ENCODE results near the gene ANO1. TPM values are rescaled to one million over a fixed set of nuclear protein-coding genes. Genes with fewer than 3 reads are reported as not detected.

ANO1 gene
- total and polyA plus RNA-seq, 2 donors (not counting 1 experiment from before 2014, with no cell fraction given): not detected

DNA sequence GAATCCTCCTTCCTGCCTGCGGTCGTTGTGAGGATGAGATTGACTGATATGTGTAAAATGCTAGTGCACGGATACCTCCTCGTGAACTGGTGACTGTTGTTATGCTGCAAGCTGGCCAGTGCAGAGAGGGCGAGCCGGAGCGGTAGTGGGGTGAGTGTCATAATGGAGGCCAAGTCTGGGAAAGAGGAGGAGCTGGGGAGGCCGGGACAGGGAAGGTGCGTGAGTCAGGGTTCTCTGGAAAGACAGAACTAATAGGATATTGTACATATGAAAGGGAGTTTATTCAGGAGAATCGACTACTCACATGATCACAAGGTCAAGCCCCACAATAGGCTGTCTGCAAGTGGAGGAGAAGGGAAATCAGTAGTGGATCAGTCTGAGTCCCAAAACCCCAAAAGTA, 68.2 kb downstream of the ANO1 start:
- Histone ChIP-seq H3K4me3 (ENCODE audit: control extremely low read depth in 1 of 5, extremely low read depth in 1 of 5, insufficient read depth in 1 of 5, low read depth in 2 of 5, low read length in 4 of 5) (no peak overlapping the region), H3K9ac (ENCODE audit: low read length) (no peak overlapping the region), H3K9me3 (ENCODE audit: control extremely low read depth in 1 of 3, control insufficient read depth in 2 of 3, insufficient read depth in 1 of 3, low read length in 2 of 3) (peaks cover 0 to 6% (median 0%) of the 10 kb centered on the region in 3 donors), H3K79me2 (ENCODE audit: control insufficient read depth, insufficient read depth, low read length) (no peaks in the 10 kb centered on the region), H3K36me3 (replicated peaks in 1 of 2; ENCODE audit: control extremely low read depth in 1 of 2, control insufficient read depth in 1 of 2, extremely low read depth in 1 of 2, insufficient read depth in 2 of 2, low read length in 1 of 2) (no peaks in the 10 kb centered on the region), H3K27me3 (replicated peaks in 1 of 4; ENCODE audit: control extremely low read depth in 1 of 4, control insufficient read depth in 3 of 4, insufficient read depth in 4 of 4, low read length in 3 of 4) (peaks cover 0 to 27% (median 1%) of the 10 kb centered on the region in 4 experiments), H2AFZ (ENCODE audit: insufficient read depth, low read depth, low read length, poor library complexity, severe bottlenecking) (no peak overlapping the region), H3K27ac (ENCODE audit: low read length in 2 of 2) (no peak overlapping the region), H3K4me2 (replicated peaks; ENCODE audit: low read depth, low read length, poor library complexity, severe bottlenecking) (no peak overlapping the region), H3K4me1 (ENCODE audit: control insufficient read depth in 2 of 2, insufficient read depth in 2 of 2, low read length in 2 of 2) (no peaks in the 10 kb centered on the region), H4K20me1 (ENCODE audit: control insufficient read depth, insufficient read depth, low read length, poor library complexity, severe bottlenecking) (no peaks in the 10 kb centered on the region)
- ATAC-seq (ENCODE audit: low read depth) (no peak), DNase-seq (no peak)
- POLR2A ChIA-PET: no interaction called here
- TF ChIP-seq CTCF (IDR thresholded peaks at IDR 0.05): no peak
- no peak for TF ChIP-seq EZH2 (IDR thresholded peaks at IDR 0.05; ENCODE audit: borderline replicate concordance, insufficient read depth, low read depth, low read length, poor library complexity, severe bottlenecking)
- CTCF ChIA-PET: no interaction called here
- Mint-ChIP-seq H3K4me1 (no peaks in the 10 kb centered on the region), H3K4me3 (no peak overlapping the region), H3K27me3 (peaks cover 37% of the 10 kb centered on the region), H3K9me3 (ENCODE audit: insufficient read depth) (no peaks in the 10 kb centered on the region), H3K27ac (no peak overlapping the region)
- 67% methylated on average over 8 of the region's 10 CpGs for WGBS (ENCODE audit: insufficient coverage)
- intact Hi-C loops (cut with micrococcal nuclease): no loop called here

DNA sequence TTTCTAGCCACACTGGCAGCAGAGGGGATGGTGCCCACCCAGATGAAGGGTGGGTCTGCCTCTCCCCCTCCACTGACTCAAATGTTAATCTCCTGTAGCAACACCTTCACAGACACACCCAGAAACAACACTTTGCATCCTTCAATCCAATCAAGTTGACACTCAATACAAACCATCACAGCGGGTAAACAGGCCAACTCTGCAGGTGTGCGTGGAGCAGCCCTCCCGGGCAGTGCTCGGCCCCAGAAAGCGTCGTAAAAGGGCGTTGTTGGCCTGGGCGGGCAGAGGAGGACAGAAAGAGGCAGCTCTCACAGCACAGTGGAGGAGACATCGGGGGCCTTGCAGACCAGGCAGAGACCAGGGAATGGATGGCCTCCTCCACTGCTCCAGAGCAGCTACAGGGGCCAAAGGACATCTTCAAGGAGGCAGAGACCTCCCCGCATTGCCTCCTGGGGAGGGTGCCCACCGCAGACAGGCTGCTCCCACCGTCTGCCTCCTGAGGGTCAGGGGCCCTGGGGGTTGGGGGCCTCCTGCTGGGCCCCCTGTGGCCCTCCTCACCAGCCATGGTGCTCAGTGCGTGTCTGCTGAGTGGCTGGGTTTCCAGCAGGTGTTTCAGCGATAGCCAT, 68.9 kb downstream of the ANO1 start:
- Histone ChIP-seq H3K27ac (ENCODE audit: low read length in 2 of 2) (no peak overlapping the region), H3K4me3 (ENCODE audit: control extremely low read depth in 1 of 5, extremely low read depth in 1 of 5, insufficient read depth in 1 of 5, low read depth in 2 of 5, low read length in 4 of 5) (no peak overlapping the region), H2AFZ (ENCODE audit: insufficient read depth, low read depth, low read length, poor library complexity, severe bottlenecking) (no peak overlapping the region), H3K9ac (ENCODE audit: low read length) (no peak overlapping the region), H3K9me3 (ENCODE audit: control extremely low read depth in 1 of 3, control insufficient read depth in 2 of 3, insufficient read depth in 1 of 3, low read length in 2 of 3) (peaks cover 0 to 6% (median 0%) of the 10 kb centered on the region in 3 donors), H3K27me3 (replicated peaks in 1 of 4; ENCODE audit: control extremely low read depth in 1 of 4, control insufficient read depth in 3 of 4, insufficient read depth in 4 of 4, low read length in 3 of 4) (peaks cover 0 to 22% (median 0%) of the 10 kb centered on the region in 4 experiments), H3K4me1 (ENCODE audit: control insufficient read depth in 2 of 2, insufficient read depth in 2 of 2, low read length in 2 of 2) (no peaks in the 10 kb centered on the region), H4K20me1 (ENCODE audit: control insufficient read depth, insufficient read depth, low read length, poor library complexity, severe bottlenecking) (no peaks in the 10 kb centered on the region), H3K4me2 (replicated peaks; ENCODE audit: low read depth, low read length, poor library complexity, severe bottlenecking) (no peak overlapping the region), H3K79me2 (ENCODE audit: control insufficient read depth, insufficient read depth, low read length) (no peaks in the 10 kb centered on the region), H3K36me3 (replicated peaks in 1 of 2; ENCODE audit: control extremely low read depth in 1 of 2, control insufficient read depth in 1 of 2, extremely low read depth in 1 of 2, insufficient read depth in 2 of 2, low read length in 1 of 2) (no peaks in the 10 kb centered on the region)
- Mint-ChIP-seq H3K27me3 (peaks cover 30% of the 10 kb centered on the region), H3K4me1 (no peaks in the 10 kb centered on the region), H3K4me3 (no peak overlapping the region), H3K9me3 (ENCODE audit: insufficient read depth) (no peaks in the 10 kb centered on the region), H3K27ac (no peak overlapping the region)
- WGBS (ENCODE audit: insufficient coverage): 48% methylated on average over 14 of the region's 14 CpGs
- no peak for TF ChIP-seq EZH2 (IDR thresholded peaks at IDR 0.05; ENCODE audit: borderline replicate concordance, insufficient read depth, low read depth, low read length, poor library complexity, severe bottlenecking)
- no peak for TF ChIP-seq CTCF (IDR thresholded peaks at IDR 0.05)
- CTCF ChIA-PET: no interaction called here
- DNase-seq: no peak
- intact Hi-C loops (cut with micrococcal nuclease): no loop called here
- ATAC-seq (ENCODE audit: low read depth): no peak
- POLR2A ChIA-PET: no interaction called here

Data from B cell (primary cell).